Heart left ventricle (tissue), 13 donors: ENCODE data around the gene VTCN1.

ENCODE experiments used
- CTCF ChIP-seq, 12 donors: fragments of 200-600 bp; sonication (generic) in 4 of 12; IDR thresholded peaks; one replicate each; pipeline versions ENCODE4 v1.5.0 to v1.8.0; 2018 to 2022; ENCODE audit warnings: antibody characterized with exemption in 12 of 12, mild to moderate bottlenecking in 5 of 12
- POLR2A ChIP-seq, 2 donors: fragments of 450-650 bp; IDR thresholded peaks; one replicate each; pipeline ENCODE4 v1.6.1; 2017; ENCODE audit warnings: antibody characterized with exemption in 2 of 2, mild to moderate bottlenecking in 2 of 2, moderate library complexity in 2 of 2
- donor health status: ischemic (EF 13 %, LVEDD 7.1; RV severe dilation, severe dysfunction).
- donor health status: DM: no; HTN: yes; CAD: no.
- donor health status: DM: no; HTN: no; CAD: no.
- donor health status: ischemic (EF 25% LVEDD 6.9; RV normal size, moderate dysfunction).
- donor health status: ischemic (EF 25% LVEDD 5.7; RV mildly dilated, moderate dysfunction).
- donor health status: ischemic (EF 35%, LVEDD 5.7; RV mildly dilated, moderate dysfunction).
- donor health status: nonischemic (EF 11% LVEDD 7.7; RV severe dilation, severe dysfunction).
- donor health status: DM: yes; HTN: yes; CAD: no.
- donor health status: PGD.
- donor health status: ischemic (EF 29% LVEDD 5.4; RV normal size, mild dysfunction).
- donor health status: nonischemic (EF 23%, LVEDD 6.1; RV moderate dilation, normal function).

DNA sequence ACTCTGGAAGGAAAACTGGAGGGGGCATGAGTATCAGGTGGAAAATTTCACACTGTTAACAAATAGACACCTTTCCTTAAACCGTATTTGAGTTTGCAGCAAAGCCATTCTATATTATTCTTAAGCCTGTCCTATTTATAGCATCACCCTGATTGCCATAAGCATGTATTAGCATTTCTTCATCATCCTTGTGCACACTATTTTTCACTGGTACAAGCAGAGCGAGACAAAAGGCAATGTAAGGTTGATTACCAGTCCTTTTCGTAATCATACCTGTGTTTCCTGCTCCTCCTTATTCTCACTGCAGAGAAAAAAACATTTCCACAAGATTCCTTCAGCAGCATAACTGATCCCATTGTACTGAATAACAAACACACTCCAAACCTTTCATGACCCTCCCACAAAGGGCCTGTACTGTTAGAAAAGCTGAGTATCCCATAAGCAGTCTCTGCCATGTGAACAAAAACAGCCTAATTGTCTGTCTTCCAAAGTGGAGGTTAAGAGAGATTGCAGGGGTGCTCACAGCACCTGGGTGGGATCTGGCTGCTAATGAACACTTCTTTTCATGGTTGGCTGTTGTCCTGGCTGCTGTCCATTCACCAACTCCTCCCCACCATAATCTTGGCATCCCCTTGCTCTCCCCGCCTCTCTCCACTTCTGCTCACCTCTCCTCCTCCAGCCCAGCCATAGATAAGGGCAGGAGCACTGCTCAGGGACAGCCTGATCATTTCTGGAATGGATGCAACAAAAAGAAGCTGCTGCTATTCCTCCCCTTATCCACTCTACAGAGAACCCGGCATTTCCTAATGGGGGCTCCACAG lies 30.4 kb downstream of the VTCN1 start:
- TF ChIP-seq POLR2A (IDR thresholded peaks at IDR 0.05) (no peak), CTCF (IDR thresholded peaks at IDR 0.05) (no peak)
